ENCODE data around the gene LONP2. TPM values are rescaled to one million over a fixed set of nuclear protein-coding genes. Genes with fewer than 3 reads are reported as not detected.
"Not testable (repeated sequence)": the region's sequence is repeated elsewhere in the genome, so short reads cannot be mapped to it uniquely, and the experiment has no call there.

Gene LONP2
- polyA plus RNA-seq, 4 donors: 58.0 to 79.5 (median 67.6) TPM

GRCh38 chr16:48361540-48362144 is 117.5 kb downstream of the LONP2 start:
- DNase-seq (ENCODE audit: low read depth in 4 of 4, low spot score in 2 of 4): no peak

- no peak for DNase-seq (ENCODE audit: low read depth in 4 of 4, low spot score in 2 of 4)
Measured at GRCh38 chr16:48365025-48365600, 121.0 kb downstream of the LONP2 start.

- peak; percentile 47 to 62 (median 52) for DNase-seq (ENCODE audit: low read depth in 4 of 4, low spot score in 2 of 4)
Measured at GRCh38 chr16:48365601-48366164, 121.6 kb downstream of the LONP2 start.

GRCh38 chr16:48366165-48367093 is 122.3 kb downstream of the LONP2 start:
- peak in 2 of 4 donors; percentile 17 to 34 for DNase-seq (ENCODE audit: low read depth in 4 of 4, low spot score in 2 of 4)

- no peak for DNase-seq (ENCODE audit: low read depth in 4 of 4, low spot score in 2 of 4)
Measured at GRCh38 chr16:48367441-48368049, 123.4 kb downstream of the LONP2 start.

GRCh38 chr16:48369765-48370164 is 125.7 kb downstream of the LONP2 start:
- DNase-seq (ENCODE audit: low read depth in 4 of 4, low spot score in 2 of 4): no peak

GRCh38 chr16:48370229-48370628 is 126.1 kb downstream of the LONP2 start:
- no peak for DNase-seq (ENCODE audit: low read depth in 4 of 4, low spot score in 2 of 4)

GRCh38 chr16:48370668-48371392 is 126.7 kb downstream of the LONP2 start:
- not testable (repeated sequence) for DNase-seq (ENCODE audit: low read depth in 4 of 4, low spot score in 2 of 4)

GRCh38 chr16:48371393-48371780 is 127.3 kb downstream of the LONP2 start:
- no peak for DNase-seq (ENCODE audit: low read depth in 4 of 4, low spot score in 2 of 4)

- no peak for DNase-seq (ENCODE audit: low read depth in 4 of 4, low spot score in 2 of 4)
Measured at GRCh38 chr16:48372744-48373143, 128.6 kb downstream of the LONP2 start.

GRCh38 chr16:48373258-48374029 is 129.3 kb downstream of the LONP2 start:
- DNase-seq (ENCODE audit: low read depth in 4 of 4, low spot score in 2 of 4): no peak

GRCh38 chr16:48374255-48374654 is 130.2 kb downstream of the LONP2 start:
- DNase-seq (ENCODE audit: low read depth in 4 of 4, low spot score in 2 of 4): no peak

- DNase-seq (ENCODE audit: low read depth in 4 of 4, low spot score in 2 of 4): not testable (repeated sequence)
Measured at GRCh38 chr16:48377301-48377700, 133.2 kb downstream of the LONP2 start.

GRCh38 chr16:48378276-48378675 is 134.2 kb downstream of the LONP2 start:
- no peak for DNase-seq (ENCODE audit: low read depth in 4 of 4, low spot score in 2 of 4)

GRCh38 chr16:48378836-48379235 is 134.7 kb downstream of the LONP2 start:
- DNase-seq (ENCODE audit: low read depth in 4 of 4, low spot score in 2 of 4): no peak

GRCh38 chr16:48381201-48381600 is 137.1 kb downstream of the LONP2 start:
- no peak for DNase-seq (ENCODE audit: low read depth in 4 of 4, low spot score in 2 of 4)

GRCh38 chr16:48382131-48382530 is 138.0 kb downstream of the LONP2 start:
- DNase-seq (ENCODE audit: low read depth in 4 of 4, low spot score in 2 of 4): no peak

- no peak for DNase-seq (ENCODE audit: low read depth in 4 of 4, low spot score in 2 of 4)
Measured at GRCh38 chr16:48383009-48383876, 139.1 kb downstream of the LONP2 start.

All from left renal cortex interstitium (tissue), 4 donors.